Measurements from ENCODE around the gene YOD1.

YOD1 gene

DNA sequence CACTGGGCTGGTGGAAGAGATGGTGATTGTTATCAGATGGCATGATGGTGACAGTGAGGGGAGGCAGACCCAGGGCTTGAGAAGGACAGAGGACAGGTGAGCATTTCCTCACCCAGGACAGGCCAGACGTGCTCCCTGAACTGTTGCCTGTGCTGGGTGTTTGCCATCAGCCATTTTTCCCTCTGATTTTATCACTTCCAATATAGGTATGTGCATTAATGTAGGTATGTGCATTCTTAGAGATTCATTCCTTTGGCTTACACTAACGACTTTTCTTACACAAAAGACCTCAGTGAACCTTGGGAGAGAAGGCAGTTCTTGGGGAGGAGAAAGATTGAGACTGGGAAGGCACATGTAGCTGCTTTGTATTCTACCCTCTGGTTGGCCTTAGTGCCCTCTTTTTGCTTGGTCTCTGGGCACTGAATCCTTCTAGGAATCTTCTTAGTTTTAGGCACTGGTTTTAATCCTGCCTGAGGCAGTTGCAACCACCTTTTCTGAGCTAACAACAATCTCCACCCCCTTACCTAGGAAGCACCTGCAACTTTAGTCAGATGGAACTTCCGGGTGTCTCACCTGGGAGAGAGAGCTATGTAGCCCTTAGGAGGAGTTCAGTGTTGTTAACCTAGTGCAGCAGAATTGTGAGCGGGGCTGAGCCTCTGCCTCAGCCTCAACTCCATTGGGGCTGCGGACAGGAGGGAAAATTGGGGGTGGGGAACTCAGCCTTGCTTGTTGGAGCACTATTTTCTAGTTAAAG is 49.3 kb downstream of the YOD1 start:
- peaks cover 25% of the 10 kb centered on the region for H3K27me3 Mint-ChIP-seq (ENCODE audit: low read depth, poor library complexity)
- H3K4me1 Mint-ChIP-seq = peaks cover 5% of the 10 kb centered on the region
- no peak for TF ChIP-seq CTCF (IDR thresholded peaks at IDR 0.05)
- no peaks in the 10 kb centered on the region for H3K9me3 Mint-ChIP-seq
- no peaks in the 10 kb centered on the region for H3K36me3 Mint-ChIP-seq (ENCODE audit: low read depth)
- DNase-seq = no peak
- H3K27ac Mint-ChIP-seq = no peak overlapping the region
- H3K4me3 Mint-ChIP-seq = no peak overlapping the region

DNA sequence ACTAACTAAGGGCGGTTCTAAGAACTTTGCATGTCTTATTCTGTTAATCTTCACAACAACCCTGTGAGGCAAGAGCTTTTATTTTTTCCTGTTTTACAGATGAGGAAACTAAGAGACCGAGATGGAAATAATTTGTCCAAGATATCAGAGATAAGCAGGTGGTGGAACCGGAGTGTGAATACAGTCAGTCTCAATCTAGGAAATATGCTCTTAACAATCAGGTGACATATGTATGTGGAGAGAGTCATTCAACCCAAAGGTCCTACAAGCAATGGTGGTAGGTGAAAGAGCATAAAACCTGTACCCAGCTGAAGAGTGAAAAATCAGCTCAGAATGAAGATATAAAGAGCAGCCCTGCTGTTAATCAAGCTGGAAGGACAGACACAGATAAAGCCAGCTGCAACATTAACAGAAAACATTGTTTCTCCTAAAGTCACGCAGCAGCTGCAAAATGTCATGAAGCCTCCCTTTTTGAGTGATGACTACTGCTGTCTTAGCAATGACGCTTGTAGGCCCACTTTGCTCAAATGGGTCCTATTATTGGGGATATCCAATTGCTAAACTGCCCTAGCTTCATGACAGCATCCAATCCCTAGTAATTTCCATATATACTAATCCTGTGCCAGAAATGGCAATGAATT is 50.2 kb downstream of the YOD1 start:
- H3K36me3 Mint-ChIP-seq (ENCODE audit: low read depth) = no peaks in the 10 kb centered on the region
- H3K27ac Mint-ChIP-seq = no peak overlapping the region
- H3K4me1 Mint-ChIP-seq = peaks cover 5% of the 10 kb centered on the region
- no peak overlapping the region for H3K4me3 Mint-ChIP-seq
- peaks cover 28% of the 10 kb centered on the region for H3K27me3 Mint-ChIP-seq (ENCODE audit: low read depth, poor library complexity)
- DNase-seq = no peak
- no peaks in the 10 kb centered on the region for H3K9me3 Mint-ChIP-seq
- TF ChIP-seq CTCF (IDR thresholded peaks at IDR 0.05) = no peak

DNA sequence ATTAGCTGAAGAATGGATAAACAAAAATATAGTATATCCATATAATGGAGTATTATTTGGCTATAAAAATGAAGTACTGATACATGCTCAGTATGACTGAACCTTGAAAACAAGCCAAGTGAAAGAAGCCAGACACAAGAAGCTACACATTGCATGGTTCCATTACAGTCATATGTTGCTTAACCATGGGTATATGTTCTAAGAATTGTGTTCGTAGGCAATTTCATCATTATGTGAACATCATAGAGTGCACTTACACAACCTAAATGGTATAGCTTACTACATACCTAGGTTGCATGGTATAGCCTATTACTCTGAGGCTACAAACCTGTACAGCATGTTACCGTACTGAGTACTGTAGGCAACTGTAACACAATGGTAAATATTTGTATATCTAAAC is 52.2 kb downstream of the YOD1 start:
- Mint-ChIP-seq H3K9me3 (no peaks in the 10 kb centered on the region), H3K27me3 (ENCODE audit: low read depth, poor library complexity) (peaks cover 27% of the 10 kb centered on the region), H3K4me3 (no peak overlapping the region), H3K27ac (no peak overlapping the region), H3K36me3 (ENCODE audit: low read depth) (no peaks in the 10 kb centered on the region), H3K4me1 (peaks cover 5% of the 10 kb centered on the region)
- TF ChIP-seq CTCF (IDR thresholded peaks at IDR 0.05) = no peak
- DNase-seq = no peak
